HG02623 (cell line): Measurements from ENCODE around the gene TEAD4.

ENCODE experiments used
- ATAC-seq: cut with Tn5 transposase; IDR thresholded peaks from one replicate; pipeline ENCODE4 v1.9.1; 2021; ENCODE audit warnings: moderate library complexity; ENCODE audit not compliant: unreplicated experiment

Gene TEAD4

GRCh38 chr12:3030821-3031429, 71.7 kb downstream of the TEAD4 start:
- ATAC-seq, result no peak

GRCh38 chr12:3032161-3032560, 73.0 kb downstream of the TEAD4 start:
- no peak for ATAC-seq

DNA sequence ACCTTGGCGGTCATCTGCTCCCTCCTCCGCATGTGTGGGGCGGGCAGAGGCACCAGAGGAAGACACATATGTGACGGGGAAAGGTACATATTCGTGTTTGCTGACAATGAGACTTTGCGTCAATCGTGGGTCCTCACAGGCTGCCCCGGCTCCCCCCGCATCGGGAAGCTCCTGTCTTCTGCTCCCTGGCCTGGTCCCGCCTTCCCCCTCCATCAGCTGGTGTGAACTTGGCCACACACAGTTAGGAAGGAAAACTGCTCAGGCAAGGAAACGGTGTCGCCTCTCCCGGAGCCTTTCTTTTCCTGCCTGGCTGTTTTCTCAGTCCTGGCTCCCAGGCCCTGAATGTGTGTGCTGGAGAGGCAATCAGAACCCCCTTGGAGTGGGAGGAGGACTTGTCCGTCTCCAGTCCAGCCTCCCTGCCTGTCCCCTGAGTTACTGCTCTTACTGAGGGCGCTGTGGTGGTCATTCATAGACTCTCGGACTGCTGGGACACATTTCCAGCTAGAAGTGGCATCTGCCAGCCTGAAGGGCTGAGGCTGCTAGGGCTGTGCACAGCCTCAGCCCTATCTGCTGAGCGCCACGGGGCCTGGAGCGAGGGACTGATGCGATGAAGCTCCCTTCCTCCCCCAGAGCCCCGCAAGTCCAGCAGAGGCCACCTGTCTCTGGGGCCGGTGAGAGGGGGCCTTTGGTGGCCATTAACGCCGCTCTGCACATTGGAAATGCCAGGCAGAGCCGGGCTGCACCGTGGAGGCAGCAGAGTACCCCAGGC, 73.8 kb downstream of the TEAD4 start:
- no peak for ATAC-seq

GRCh38 chr12:3033539-3033867, 74.3 kb downstream of the TEAD4 start:
- ATAC-seq, result no peak

DNA sequence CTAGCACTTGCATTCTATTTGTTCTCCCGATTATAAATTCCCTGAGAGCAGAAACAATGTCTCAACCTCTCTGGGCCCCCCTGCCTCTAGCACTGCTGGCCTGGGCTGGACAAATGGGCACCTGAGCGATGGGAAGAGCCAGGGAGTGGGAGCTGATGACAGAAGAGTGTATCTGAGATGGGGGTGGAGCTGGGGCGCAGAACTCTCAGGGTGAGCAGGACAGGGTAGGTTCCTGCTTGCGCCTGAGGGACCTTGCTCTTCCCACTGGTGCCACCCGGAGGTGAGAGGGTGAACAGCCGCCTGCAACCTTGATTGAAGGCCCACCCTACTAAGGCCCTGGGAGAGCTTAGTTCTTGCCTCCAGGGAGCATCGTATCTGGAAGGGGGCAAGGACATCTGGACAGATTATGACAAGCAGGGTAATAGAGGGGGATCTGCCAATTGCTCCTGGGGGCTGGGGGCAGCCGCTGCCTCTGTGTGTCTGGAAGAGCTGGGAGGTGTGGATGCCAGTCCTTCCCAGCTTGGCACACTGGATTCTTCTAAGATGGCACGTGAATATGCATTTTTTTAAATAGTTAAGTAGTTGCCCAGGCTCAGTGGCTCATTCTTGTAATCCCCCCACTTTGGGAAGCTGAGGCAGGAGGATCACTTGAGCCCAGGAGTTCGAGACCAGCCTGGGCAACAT, 75.0 kb downstream of the TEAD4 start:
- ATAC-seq, result no peak

DNA sequence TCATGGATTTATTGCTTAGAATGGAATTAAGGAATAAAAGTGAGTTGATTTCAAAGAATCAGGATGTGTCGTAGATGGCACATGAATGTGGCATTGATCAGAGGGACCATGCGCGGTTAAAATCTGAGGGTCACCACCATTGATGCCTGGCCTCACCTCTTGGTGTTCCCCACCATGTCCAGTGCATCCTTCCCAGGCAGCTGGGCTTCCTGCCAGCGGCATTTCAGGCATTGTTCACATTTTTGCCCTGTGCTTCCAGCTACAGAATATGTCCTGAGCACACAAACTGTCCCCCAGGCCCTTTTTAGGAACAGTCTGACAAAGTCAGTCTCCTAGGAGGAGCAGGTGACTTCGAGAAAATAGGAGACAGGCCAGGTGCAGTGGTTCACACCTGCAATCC, 76.0 kb downstream of the TEAD4 start:
- no peak for ATAC-seq

DNA sequence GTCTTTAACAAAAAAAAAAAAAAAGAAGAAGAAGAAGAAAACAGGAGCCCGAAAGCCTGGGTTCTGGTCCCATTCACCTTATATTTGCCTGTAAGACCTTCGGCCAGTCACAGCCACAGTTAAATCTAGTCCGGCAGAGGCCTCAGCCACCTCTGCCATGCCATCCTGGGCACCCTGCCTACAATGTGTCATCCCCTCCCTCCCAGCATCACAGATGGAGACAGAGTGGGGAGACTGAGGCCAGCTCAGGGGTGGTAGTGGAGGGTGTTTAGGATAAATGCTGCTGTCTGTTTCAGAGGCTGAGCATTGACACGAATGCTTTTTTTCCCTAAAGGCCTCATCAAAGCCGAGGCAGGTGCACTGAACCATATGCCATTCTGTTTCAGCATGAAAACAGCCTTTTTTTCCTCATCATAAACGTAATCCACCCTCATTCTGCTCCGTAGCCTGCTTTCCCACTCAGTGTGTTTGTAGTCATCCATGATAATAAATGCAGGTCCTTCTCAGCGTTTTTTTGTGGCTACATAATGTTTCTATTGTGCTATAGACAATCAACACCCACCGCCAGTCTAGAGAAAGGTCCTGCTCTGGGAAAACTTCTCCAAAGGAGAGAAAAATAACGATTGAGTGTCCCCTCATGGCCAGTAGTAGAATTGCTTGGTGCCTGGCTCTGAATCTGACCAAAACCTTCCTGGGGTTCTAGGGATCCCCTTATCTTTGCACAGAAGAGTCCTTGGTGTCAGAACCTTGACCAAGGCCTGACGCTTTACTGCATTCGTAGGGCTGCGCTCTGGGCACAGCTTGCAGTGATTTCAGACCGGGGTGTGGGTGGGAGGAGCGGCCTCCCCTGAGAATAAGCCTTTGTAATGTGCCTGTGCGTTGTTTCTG, 76.9 kb downstream of the TEAD4 start:
- no peak for ATAC-seq

DNA sequence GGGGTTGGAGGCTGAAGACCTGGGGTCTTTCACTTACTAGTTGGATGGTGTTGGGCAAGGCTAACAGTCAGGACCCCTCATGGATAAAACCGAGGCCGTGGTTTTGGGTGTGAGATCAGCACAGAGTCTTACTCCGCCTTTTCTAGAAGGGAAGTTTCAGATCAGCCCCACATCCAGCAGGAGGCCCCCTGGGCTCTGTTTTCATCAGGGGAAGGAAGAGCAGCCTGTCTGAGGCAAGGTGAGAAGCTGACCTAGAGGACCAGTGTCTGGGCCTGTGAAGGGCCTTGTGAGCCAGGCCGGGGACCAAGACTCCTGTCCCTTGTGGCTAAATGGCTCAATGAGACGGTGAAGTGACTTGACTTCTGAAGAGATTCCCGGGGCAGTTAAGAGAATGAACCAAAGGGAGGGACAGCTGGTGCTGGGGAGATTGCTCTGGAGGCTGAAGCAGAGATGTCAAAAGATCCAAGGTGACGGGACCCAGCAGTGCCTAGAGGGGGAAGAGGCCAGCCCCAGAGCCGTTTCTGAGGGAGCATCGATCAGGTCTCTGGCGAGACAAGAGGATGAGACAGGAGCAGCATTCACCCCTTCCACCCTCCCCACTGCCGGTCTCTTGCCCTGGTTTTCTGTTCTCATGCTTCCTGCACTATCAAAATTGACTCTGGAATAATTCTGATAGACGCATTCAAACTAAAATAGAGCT, 77.9 kb downstream of the TEAD4 start:
- ATAC-seq, result no peak

- ATAC-seq, result no peak
Measured at GRCh38 chr12:3038166-3038565, 79.0 kb downstream of the TEAD4 start.

GRCh38 chr12:3038926-3039510, 79.8 kb downstream of the TEAD4 start:
- ATAC-seq, result no peak

DNA sequence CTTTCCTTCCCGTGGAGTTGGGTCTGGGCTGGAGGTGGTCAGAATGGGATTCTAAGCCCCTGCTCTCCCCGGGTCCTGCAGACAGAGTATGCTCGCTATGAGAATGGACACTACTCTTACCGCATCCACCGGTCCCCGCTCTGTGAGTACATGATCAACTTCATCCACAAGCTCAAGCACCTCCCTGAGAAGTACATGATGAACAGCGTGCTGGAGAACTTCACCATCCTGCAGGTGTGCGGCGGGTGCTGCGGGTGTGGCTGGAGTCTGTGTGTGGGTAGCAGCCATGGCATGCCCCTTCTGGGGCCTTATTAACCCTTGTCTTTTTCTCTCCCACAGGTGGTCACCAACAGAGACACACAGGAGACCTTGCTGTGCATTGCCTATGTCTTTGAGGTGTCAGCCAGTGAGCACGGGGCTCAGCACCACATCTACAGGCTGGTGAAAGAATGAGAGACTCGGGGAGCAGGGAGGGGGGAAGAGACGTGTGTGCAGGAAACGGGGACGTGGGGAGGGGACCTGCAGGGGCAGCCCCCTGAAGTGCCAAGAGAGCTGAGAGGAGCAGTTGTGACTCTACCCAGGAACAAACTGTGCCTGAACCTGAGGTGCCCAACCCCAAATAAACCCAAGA, 80.9 kb downstream of the TEAD4 start:
- ATAC-seq, result no peak

- no peak for ATAC-seq
Measured at GRCh38 chr12:3040663-3041544, 81.7 kb downstream of the TEAD4 start.

DNA sequence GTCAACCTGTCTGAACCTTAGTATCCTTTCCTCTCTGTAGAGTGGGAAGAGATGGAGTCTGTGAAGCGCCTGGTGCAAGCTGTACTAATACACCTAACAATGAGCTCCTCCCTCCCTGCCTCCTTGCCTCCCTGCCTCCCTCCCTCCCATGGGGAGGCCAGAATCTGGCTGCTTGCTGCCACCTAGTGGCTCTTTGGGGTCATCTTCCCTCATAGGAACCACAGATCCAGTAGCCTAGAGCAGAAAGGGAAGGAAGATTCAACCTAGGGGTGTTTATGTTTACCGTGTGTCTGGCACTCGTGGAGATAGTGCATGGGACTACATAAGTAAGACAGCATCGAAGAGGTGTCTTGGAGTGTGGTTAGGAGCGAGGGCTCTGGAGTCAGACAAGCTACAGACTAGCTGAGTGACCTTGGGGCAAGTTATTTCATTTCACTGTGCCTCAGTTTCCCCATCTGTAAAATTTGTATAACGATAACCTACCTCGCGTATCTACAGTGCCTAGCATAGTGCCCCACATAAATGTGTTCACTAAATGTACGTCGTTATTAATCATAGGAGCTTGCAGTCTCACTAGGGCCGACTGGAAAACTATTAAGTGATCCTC, 82.5 kb downstream of the TEAD4 start:
- ATAC-seq, result no peak

DNA sequence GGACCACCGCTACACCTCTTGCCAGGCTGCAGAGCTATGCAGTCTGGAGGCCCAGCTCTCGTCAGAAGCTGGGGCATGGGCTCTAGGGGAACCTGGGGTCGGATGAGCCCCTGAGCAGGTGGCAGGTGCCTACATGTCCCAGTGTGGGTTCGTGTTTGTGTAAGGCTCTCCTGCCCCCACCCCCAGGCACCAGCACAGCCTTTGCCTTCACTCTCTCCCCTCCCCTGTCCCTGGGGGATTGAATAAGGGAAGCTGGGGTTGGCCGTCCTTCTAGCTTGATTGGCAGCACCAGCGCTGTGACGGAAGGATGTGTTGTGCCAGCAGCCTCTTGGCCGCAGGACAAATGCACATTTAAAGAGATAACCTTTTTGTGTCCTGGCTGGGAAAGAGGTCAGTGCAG, 83.2 kb downstream of the TEAD4 start:
- ATAC-seq, result no peak

- no peak for ATAC-seq
Measured at GRCh38 chr12:3042826-3043225, 83.6 kb downstream of the TEAD4 start.

GRCh38 chr12:3043406-3043805, 84.2 kb downstream of the TEAD4 start:
- no peak for ATAC-seq

- no peak for ATAC-seq
Measured at GRCh38 chr12:3044141-3044630, 85.0 kb downstream of the TEAD4 start.

GRCh38 chr12:3045494-3045893, 86.3 kb downstream of the TEAD4 start:
- no peak for ATAC-seq
